Subcutaneous adipose tissue (tissue), 4 donors: Measurements from ENCODE around the gene ABHD16A. TPM values are rescaled to one million over a fixed set of nuclear protein-coding genes. Genes with fewer than 3 reads are reported as not detected.

ENCODE experiments used
- CTCF ChIP-seq: fragments of 450-650 bp; IDR thresholded peaks from one replicate; pipeline ENCODE4 v1.5.1; 2016; ENCODE audit warnings: low read depth, mild to moderate bottlenecking, control low read depth, antibody characterized with exemption, moderate library complexity
- small RNA-seq: library from RNA; depleted of rRNA; stranded (forward); fragments of <200 nt; gene quantifications from one replicate; pipeline ENCODE3, GENCODE V24; 2016
- total RNA-seq, 4 donors: library from RNA; depleted of rRNA; stranded (reverse); fragments of >200 nt; gene quantifications; one replicate each; pipeline ENCODE4 v1.1.0, GENCODE V29; 2016

ABHD16A gene
- total RNA-seq, 4 donors from 2014 or later, result 29.2 to 45.1 (median 35.6) TPM

- no peak for TF ChIP-seq CTCF
Measured at GRCh38 chr6:31642798-31643570, 60.1 kb downstream of the ABHD16A start.

GRCh38 chr6:31641370-31641769 is 61.8 kb downstream of the ABHD16A start:
- TF ChIP-seq CTCF, result no peak

GRCh38 chr6:31640612-31641011 is 62.5 kb downstream of the ABHD16A start:
- no peak for TF ChIP-seq CTCF

GRCh38 chr6:31639449-31639861 is 63.7 kb downstream of the ABHD16A start:
- no peak for TF ChIP-seq CTCF

- no peak for TF ChIP-seq CTCF
Measured at GRCh38 chr6:31639043-31639442, 64.1 kb downstream of the ABHD16A start.

Small RNAs within 50 kb of the gene (small RNA-seq; reads per million reads assigned to genes)
- gene LY6G6D, result not detected
- gene MIR4646, result not detected
- 0.49 reads per million for gene RF00019

Other genes starting within 250 kb of the ABHD16A start
- gene MICB, start 205.2 kb downstream of the ABHD16A start, total RNA-seq, result 1 to 10 TPM; 2.3 to 9.3 (median 3.8) TPM
- gene MCCD1, start 174.4 kb downstream of the ABHD16A start, total RNA-seq, result not detected
- 100 to 1,000 TPM; 168 to 258 (median 217) TPM for gene DDX39B, start 161.3 kb downstream of the ABHD16A start, total RNA-seq
- gene ATP6V1G2, start 156.7 kb downstream of the ABHD16A start, total RNA-seq, result 1 to 10 TPM in 1 of 4 donors, under 1 TPM in 1, not detected in 2; 0.68 to 1.5 TPM
- gene NFKBIL1, start 155.7 kb downstream of the ABHD16A start, total RNA-seq, result 10 to 100 TPM in 3 of 4 donors, 1 to 10 TPM in 1; 5.2 to 54.4 (median 28.1) TPM
- not detected for gene LTA, start 131.0 kb downstream of the ABHD16A start, total RNA-seq
- under 1 TPM in 2 of 4 donors, not detected in 2; 0.22 to 0.82 TPM for gene TNF, start 127.8 kb downstream of the ABHD16A start, total RNA-seq
- under 1 TPM in 2 of 4 donors, not detected in 2; 0.66 to 0.85 TPM for gene LTB, start 120.9 kb downstream of the ABHD16A start, total RNA-seq
- gene LST1, start 117.0 kb downstream of the ABHD16A start, total RNA-seq, result 10 to 100 TPM; 10.4 to 53.9 (median 12.5) TPM
- gene NCR3, start 110.3 kb downstream of the ABHD16A start, total RNA-seq, result under 1 TPM in 1 of 4 donors, not detected in 3; 0.68 TPM
- gene AIF1, start 88.1 kb downstream of the ABHD16A start, total RNA-seq, result 100 to 1,000 TPM in 2 of 4 donors, 10 to 100 TPM in 2; 30.9 to 177 (median 76.2) TPM
- gene PRRC2A, start 82.6 kb downstream of the ABHD16A start, total RNA-seq, result 10 to 100 TPM; 36.0 to 79.5 (median 46.5) TPM
- 100 to 1,000 TPM; 152 to 230 (median 170) TPM for gene BAG6, start 50.7 kb downstream of the ABHD16A start, total RNA-seq
- 1 to 10 TPM; 1.5 to 4.4 (median 3.1) TPM for gene APOM, start 47.4 kb downstream of the ABHD16A start, total RNA-seq
- gene C6orf47, start 42.5 kb downstream of the ABHD16A start, total RNA-seq, result 10 to 100 TPM; 12.9 to 19.2 (median 15.7) TPM
- 10 to 100 TPM; 13.4 to 20.0 (median 16.7) TPM for gene GPANK1, start 38.3 kb downstream of the ABHD16A start, total RNA-seq
- 100 to 1,000 TPM; 146 to 170 (median 165) TPM for gene CSNK2B, start 37.2 kb downstream of the ABHD16A start, total RNA-seq
- gene LY6G5B, start 33.3 kb downstream of the ABHD16A start, total RNA-seq, result 10 to 100 TPM in 1 of 4 donors, 1 to 10 TPM in 3; 4.4 to 19.2 (median 6.5) TPM
- 1 to 10 TPM in 2 of 4 donors, not detected in 2; 1.4 to 1.5 TPM for gene LY6G5C, start 22.3 kb downstream of the ABHD16A start, total RNA-seq
- gene LY6G6F, start 3.5 kb upstream of the ABHD16A start, total RNA-seq, result not detected
- gene LY6G6D, start 12.0 kb upstream of the ABHD16A start, total RNA-seq, result not detected
- gene LY6G6C, start 18.4 kb upstream of the ABHD16A start, total RNA-seq, result not detected
- gene MPIG6B, start 20.0 kb upstream of the ABHD16A start, total RNA-seq, result under 1 TPM in 1 of 4 donors, not detected in 3; 0.33 TPM
- 100 to 1,000 TPM; 112 to 189 (median 160) TPM for gene DDAH2, start 26.0 kb upstream of the ABHD16A start, total RNA-seq
- 100 to 1,000 TPM; 181 to 503 (median 311) TPM for gene CLIC1, start 33.2 kb upstream of the ABHD16A start, total RNA-seq
- 10 to 100 TPM in 2 of 4 donors, 1 to 10 TPM in 2; 7.5 to 24.5 (median 9.0) TPM for gene MSH5, start 36.7 kb upstream of the ABHD16A start, total RNA-seq
- 1 to 10 TPM in 2 of 4 donors, not detected in 2; 2.0 to 8.3 TPM for gene SAPCD1, start 59.3 kb upstream of the ABHD16A start, total RNA-seq
- not detected for gene VWA7, start 74.0 kb upstream of the ABHD16A start, total RNA-seq
- 10 to 100 TPM; 20.6 to 49.7 (median 31.2) TPM for gene VARS1, start 92.4 kb upstream of the ABHD16A start, total RNA-seq
- 10 to 100 TPM; 14.3 to 27.5 (median 24.0) TPM for gene LSM2, start 103.6 kb upstream of the ABHD16A start, total RNA-seq
- gene HSPA1L, start 112.0 kb upstream of the ABHD16A start, total RNA-seq, result 1 to 10 TPM in 3 of 4 donors, under 1 TPM in 1; 0.65 to 2.9 (median 1.2) TPM
- 100 to 1,000 TPM; 100 to 210 (median 165) TPM for gene HSPA1A, start 112.2 kb upstream of the ABHD16A start, total RNA-seq
- 100 to 1,000 TPM in 2 of 4 donors, 10 to 100 TPM in 2; 61.8 to 153 (median 91.6) TPM for gene HSPA1B, start 124.4 kb upstream of the ABHD16A start, total RNA-seq
- 10 to 100 TPM; 24.9 to 46.6 (median 40.2) TPM for gene NEU1, start 159.5 kb upstream of the ABHD16A start, total RNA-seq
- under 1 TPM in 1 of 4 donors, not detected in 3; 0.51 TPM for gene SLC44A4, start 175.7 kb upstream of the ABHD16A start, total RNA-seq
- gene EHMT2, start 194.4 kb upstream of the ABHD16A start, total RNA-seq, result 10 to 100 TPM in 3 of 4 donors, 1 to 10 TPM in 1; 9.5 to 33.3 (median 23.3) TPM
- gene ZBTB12, start 198.8 kb upstream of the ABHD16A start, total RNA-seq, result 1 to 10 TPM in 1 of 4 donors, under 1 TPM in 3; 0.38 to 1.7 (median 0.93) TPM
- gene C2, start 224.4 kb upstream of the ABHD16A start, total RNA-seq, result 10 to 100 TPM; 16.4 to 96.4 (median 34.6) TPM
- gene CFB, start 242.8 kb upstream of the ABHD16A start, total RNA-seq, result 10 to 100 TPM; 25.1 to 35.4 (median 33.8) TPM